Dedifferentiated amniotic fluid mesenchymal stem cell (primary cell): ENCODE data around the gene WDR64.
A peak's percentile ranks its signal among the peaks of the same experiment; 100 is the strongest.

Source experiments
- DNase-seq: peaks from one replicate; pipeline ENCODE4 v3.0.0-alpha.2; 2016; ENCODE audit errors: extremely low spot score

The WDR64 gene

DNA sequence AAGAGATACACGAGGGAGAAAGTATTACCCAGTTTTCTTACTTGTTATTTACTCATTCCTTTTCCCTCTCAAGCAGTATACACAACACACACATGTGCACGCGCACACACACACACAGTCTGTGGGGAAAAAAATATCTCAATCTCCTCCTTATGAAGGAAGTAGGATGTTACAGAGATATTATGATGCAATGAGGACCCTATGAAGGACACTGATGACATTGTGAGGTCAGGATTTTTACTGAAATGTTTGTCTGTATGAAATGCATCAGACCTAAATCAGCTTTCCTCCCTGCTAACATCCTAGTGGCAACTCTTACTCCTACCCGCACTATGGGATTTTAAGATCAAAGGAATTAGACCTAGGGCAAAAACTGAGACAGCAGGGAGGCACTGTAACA, at the start of gene WDR64:
Gene WDR64 (plus strand): TSS at position 270 of the 400 bp plus-strand sequence. CDS start 204 bp downstream, outside the sequence.
- no peak for DNase-seq

- no peak for DNase-seq
These were observed 48.3 kb upstream of the WDR64 start for GRCh38 chr1:241603731-241604245.

DNA sequence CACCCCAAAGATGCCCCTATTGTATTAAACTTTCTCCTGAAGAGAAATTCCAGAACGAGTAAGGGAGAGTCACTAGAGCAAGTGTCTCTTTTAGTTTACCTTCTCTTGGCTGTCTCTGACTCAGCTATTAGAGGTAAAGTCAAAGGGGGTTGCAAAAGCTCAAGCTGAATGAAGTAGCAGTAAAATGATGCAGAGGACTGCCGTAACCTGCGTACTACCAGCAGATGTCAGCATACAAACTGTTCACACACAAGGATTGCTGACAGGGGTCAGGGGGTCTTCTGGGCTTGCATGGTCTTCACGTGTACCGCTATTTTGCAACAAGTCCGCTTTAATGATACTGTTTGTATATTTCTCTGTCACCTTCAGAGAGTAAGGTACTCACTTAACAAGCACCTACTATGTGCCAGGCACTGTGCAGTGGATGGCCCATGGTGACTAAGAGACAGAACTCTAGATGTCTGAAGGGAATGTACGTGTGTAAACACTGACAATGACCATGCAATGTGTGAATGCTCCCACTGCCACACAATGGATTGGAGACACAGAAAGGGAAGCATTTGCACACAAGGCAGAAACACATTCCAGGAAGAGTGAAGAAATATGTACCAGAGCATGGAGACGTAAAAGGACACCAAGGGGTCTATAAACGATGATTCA, 46.8 kb upstream of the WDR64 start:
- no peak for DNase-seq

DNA sequence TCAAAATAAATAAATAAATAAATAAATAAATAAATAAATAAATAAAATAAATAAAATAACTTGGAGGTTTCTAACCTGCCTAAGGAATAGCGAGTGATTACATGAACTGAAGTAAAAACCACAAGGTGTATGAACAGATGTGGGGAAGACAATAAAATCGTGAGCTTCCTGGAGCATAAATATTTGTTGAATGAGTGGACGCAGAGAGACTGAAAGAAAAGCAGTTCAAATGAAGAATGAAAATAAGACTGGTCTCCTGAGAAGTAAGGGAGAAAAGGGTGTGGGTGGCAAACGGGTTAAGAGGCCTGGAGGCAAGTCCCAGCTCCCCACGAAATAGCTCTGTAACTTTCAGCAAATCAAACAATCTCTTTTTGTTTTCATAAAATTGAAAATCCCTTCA, 45.5 kb upstream of the WDR64 start:
- DNase-seq, result no peak

- no peak for DNase-seq
These were observed 44.6 kb upstream of the WDR64 start for GRCh38 chr1:241607497-241607896.

GRCh38 chr1:241608379-241609033, 43.6 kb upstream of the WDR64 start:
- no peak for DNase-seq

DNA sequence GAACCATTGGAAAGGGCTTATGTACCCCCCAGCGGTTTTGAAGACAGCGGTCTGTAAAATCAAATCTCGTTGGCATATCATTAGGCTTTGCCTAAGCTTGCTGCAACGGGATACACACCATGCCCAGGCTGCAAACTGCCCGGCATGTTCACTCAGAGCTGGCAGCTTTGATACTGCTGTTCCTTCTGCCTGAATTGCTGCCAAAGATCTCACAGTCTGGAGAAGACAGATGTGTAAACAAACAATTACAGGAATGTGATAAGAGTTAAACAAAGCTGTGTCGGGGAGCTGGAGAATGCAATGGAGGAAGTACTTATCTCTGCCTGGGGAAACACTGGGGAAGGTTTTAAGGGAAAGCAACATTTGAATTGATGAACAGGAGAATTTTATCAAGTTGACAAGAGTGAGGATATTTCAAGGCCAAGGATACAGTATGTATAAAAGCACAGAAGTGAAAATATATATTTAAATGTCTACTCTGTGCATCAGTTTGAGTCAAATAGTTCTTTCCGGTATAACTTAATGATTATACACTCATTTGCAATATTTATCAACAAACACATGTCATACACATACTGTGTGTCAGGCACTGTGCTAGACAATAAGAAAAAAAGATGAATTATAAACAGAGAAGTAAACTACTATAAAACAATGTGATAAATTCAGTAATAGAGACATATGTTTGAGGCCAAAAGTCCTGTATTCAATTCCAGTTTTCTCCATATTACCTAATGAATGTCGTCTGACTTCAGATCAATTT, 41.8 kb upstream of the WDR64 start:
- DNase-seq, result no peak

GRCh38 chr1:241611063-241611462, 41.0 kb upstream of the WDR64 start:
- DNase-seq, result peak; percentile 72

- no peak for DNase-seq
These were observed 40.3 kb upstream of the WDR64 start for GRCh38 chr1:241611736-241612135.

DNA sequence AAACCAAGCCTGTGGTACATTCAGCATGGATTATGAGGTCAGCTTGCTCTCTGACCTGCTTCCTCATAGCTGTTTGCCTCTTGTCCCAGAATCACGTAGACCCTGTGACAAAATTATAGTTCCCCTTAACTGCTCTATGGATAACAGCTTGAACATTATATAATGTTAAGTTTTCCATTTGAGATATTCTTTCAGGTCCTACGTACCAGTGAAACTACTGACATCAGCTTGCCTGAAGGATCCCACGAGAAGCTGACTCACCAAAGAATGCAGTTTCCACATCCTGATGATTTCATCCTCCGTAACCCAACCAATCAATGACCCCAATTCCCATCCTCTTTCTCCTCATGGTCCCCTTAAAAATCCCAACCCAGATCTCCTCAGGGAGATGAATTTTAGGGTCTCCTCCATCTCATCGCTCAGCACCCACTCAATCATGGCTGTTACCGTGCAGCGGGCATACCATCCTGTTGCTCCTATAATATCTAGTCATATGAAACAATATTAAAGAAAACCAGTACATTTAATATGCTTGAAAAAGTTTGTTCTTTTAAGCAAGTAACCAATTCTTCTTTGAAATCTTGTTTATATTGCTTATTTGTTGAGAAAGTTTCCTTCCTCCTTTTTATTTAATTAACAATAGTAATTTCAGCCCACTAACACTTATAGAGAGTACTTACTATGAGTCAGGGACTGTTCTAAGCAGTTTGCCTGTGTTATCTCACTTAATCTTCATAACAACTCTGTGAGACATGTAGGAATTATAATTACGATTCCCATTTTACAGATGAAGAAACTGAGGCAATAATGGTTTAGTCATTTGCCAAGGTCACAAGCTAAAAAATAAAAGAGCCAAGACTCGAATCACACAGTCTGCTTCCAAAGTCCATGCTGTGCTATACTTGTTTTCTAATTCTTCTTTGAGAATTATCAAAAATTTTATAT, 39.3 kb upstream of the WDR64 start:
- peak; percentile 74 for DNase-seq

DNA sequence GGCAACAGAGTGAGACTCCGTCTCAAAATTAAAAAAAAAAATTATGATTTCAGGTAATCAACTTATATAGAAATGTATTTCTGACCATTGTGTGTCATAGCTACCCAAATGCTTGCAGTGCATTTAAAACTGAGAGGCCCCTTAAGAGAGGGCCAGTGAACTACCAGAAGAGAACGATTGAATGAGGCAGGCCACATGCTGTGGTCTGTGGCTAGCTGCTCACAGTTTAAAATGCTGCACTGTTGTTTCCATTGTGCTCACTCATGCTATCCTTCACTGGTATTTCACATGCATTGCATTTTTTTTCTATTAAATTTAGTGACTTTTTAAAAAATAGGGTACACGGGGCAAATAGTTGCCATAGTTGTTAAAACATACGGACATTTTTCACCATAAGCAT, 37.9 kb upstream of the WDR64 start:
- DNase-seq, result no peak

DNA sequence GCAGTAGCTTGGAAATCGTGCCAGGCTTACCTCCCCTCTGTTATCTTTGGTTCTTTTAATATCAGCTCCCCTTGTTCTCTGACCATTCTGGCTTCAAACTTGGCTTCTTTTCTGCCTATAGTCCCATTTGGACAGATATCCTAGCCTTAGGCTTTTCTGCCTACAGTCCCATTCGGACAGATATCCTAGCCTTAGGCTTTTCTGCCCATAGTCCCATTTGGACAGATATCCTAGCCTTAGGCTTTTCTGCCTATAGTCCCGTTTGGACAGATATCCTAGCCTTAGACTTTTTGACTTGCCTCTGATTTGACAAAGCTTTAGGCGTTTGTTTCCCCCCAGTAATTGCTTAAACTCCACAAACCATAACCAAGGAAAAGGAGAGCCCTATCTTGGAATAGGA, 37.5 kb upstream of the WDR64 start:
- DNase-seq, result no peak

- no peak for DNase-seq
These were observed 36.8 kb upstream of the WDR64 start for GRCh38 chr1:241615043-241615974.

- no peak for DNase-seq
These were observed 34.7 kb upstream of the WDR64 start for GRCh38 chr1:241617426-241617825.

DNA sequence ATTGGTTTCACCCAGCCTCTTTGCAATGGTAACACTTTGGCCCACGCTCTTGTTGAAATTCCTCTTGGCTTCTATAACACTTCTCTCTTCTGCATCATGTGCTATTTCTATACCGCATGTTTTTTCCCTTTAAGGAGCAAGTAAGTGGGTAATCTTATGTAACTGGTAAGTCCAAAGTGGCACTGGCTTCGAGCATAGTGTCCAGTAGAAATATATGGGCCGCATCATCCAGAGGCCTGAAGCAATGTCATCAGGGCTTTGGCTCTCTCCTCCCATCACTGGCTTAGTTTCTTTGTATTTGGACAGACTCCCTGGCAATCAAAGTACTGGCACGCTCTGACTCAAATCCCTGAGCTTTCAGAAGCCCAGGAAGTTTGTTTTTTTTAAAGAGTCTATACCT, 29.4 kb upstream of the WDR64 start:
- no peak for DNase-seq

DNA sequence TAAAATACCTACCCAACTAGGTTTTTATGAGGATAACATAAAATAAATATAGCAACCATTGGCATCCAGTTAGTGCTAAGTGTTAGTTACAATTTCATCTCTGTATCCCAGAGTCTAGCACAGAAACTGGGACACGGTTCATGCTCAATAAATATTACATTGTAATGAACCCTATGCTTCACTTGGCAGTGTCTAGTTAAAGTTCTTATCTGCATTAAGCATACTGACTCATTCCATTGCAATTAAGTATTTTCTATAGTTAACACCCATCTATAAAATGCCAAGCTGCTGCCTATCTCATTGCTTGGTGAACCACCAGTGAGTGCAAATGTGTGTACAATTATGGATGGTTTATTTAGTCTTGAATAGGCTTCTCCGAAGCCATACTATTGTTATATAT, 27.1 kb upstream of the WDR64 start:
- DNase-seq, result no peak

DNA sequence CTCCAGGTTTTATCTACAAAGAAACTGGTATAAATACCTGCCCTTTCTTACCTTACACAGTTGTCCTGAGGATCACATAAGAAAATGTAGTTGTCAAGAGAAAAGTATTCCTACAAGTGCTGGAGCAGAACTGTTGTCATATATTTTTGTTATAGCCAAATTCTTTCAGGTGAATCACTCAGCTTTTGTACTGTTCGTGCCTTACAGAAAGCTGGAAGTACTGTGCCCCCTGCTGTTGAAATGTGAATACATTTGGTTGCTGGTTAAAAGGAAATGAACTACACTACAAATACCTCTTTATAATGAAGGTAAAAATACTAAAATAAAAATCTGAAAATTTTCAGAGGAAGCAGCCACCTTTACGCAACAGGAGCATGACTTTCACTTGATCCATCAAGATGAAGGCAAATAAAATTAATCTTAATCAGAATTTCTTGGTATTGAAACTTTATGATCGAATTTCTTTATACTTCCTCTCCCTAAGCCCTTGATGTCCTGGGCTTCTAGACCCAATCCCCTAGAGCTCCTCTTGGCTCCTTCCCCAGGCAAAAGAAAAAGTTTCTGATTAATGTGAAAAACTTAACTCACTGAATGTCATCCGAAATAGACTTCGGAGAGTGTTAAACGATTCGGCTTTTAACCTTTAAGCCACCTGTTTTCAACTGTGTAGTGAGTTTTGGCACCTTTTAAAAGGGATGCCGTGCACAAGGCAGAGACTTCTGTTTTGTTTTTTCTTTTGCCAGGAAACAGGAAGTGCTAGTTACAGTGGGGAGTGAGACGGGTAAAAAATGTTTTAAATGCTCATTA, 24.4 kb upstream of the WDR64 start:
- peak; percentile 68 for DNase-seq

DNA sequence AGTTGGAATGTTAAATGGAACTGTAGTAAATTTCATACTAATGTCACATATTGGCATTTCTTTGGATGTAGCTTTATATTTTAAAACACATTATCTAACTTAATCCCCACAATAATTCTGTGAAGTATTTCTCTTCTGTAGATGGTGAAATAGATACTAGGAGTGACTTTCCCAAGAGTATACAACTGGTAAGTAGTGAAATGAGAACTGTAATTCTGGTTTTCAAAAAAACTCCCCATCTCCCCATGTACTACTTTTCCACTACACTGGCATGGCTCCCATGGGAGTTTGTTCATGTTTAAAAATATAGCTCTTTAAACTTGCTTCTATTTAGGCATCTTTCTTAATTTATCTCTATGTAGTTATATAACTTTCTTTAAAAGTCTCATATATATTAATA, 22.1 kb upstream of the WDR64 start:
- no peak for DNase-seq

GRCh38 chr1:241630476-241630875, 21.6 kb upstream of the WDR64 start:
- DNase-seq, result no peak

GRCh38 chr1:241630899-241631298, 21.2 kb upstream of the WDR64 start:
- no peak for DNase-seq
